ENCODE data around the gene AADAT.

Gene AADAT

DNA sequence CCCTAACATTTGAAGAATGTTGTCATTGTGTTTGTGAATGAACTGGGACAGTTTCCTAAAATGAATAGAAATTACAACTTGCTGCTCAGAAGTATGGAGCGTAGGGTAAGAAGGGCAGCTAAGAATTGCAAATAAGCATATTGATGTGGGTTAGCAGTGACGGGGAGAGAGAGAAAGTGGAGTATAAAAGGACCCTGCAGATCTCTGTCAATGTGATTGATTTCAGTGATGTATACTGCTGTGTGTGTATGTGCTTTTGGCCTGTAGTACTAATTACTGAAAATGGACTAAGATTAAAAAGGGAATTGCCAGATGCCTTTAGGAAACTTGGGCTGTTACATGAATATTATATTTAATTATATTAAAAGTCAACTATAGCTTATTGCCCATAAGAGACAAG is 55.8 kb downstream of the AADAT start:
- no peak for DNase-seq (ENCODE audit: low spot score)

DNA sequence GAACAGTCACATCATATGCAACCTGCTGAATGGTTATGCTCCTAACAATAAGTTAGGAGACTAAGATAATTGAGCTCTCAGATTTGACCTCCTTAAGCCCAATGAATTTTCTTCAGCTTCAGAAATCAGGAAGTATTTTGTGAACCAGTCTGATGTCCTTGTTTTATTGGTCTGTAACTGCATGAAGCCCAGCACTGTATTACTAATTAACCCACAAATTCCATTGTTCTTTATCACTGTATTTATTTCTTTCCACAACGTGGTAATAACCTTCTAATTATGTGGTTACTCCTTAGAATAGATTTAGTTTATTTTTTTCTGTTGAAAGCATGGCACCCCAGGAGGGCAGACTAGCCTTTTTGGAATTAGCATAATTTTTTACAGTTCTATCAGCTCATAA is 59.6 kb downstream of the AADAT start:
- no peak for DNase-seq (ENCODE audit: low spot score)

DNA sequence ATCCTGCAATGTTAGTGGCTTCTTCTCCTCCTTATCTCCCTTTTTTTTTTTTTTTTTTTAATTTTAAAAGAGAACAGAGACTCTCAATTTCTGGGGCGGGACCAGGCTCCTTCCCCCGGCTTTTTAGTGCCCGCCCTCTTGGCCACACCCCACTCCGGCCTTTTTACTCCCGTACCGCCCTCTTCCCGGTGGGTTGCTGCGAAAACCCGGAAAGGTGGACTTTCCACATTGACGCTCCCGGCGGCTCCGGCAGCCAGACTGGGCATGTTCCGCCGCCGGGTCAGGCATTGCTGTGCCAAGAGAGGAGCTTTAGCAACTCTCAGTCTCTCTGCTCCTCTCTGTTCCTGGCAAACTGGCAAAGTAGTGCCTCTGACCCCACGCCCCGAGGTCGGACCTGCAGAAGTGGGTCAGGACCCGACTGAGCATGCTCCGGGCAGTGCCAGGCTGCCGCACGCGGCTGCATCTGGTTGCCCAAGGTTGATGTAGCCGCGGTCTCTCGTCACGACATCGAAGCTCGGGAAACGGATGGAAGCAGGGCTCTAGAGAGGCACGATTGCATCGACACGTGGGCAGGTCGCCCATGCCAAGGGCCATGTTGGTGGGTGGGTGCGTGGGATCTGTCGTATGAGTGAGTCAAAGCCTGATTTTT is 62.5 kb downstream of the AADAT start:
- DNase-seq (ENCODE audit: low spot score) = peak; percentile 65

DNA sequence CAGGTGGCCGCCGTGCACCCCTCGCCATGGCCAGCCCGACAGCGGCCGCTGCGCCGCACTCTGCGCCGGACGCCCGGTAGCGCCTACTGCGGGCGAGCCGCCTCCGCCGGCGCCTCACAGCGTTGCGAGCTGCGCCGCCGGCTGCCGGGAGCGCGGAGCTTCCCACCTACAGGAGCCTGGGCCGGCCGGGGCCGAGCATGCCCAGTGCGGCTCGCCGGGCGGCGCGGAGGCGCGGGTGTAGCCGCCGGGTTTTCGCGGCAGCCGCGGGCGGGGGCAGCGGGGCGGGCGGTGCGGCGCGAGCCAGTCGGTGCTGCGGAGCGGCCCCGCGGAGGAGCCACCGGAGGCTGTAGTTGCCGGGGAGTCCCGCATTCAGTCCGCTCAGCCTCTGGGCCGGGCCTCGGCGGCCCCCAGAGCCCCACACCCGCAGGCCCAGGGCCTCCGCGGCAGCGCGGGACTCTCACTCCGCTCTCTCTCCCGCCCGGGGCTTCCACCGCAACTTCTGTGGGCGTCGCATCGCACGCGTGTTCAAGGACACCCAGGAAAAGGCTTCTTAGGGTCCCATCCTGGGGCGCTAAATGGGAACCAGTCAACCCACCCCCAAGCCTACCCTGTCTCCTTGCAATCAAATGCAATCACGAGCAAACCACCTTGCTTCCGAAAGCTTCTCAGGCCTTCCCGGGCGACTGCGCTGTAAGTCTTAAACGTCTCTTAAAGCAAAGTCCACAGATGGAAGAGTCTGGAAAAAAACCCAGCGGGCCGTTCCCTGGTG is 63.3 kb downstream of the AADAT start, which contains the start of gene MFAP3L:
TSS of gene MFAP3L (minus strand) at position 143 of the 769 bp plus-strand sequence. CDS start 20,518 bp downstream, outside the sequence.
- DNase-seq (ENCODE audit: low spot score) = no peak

DNA sequence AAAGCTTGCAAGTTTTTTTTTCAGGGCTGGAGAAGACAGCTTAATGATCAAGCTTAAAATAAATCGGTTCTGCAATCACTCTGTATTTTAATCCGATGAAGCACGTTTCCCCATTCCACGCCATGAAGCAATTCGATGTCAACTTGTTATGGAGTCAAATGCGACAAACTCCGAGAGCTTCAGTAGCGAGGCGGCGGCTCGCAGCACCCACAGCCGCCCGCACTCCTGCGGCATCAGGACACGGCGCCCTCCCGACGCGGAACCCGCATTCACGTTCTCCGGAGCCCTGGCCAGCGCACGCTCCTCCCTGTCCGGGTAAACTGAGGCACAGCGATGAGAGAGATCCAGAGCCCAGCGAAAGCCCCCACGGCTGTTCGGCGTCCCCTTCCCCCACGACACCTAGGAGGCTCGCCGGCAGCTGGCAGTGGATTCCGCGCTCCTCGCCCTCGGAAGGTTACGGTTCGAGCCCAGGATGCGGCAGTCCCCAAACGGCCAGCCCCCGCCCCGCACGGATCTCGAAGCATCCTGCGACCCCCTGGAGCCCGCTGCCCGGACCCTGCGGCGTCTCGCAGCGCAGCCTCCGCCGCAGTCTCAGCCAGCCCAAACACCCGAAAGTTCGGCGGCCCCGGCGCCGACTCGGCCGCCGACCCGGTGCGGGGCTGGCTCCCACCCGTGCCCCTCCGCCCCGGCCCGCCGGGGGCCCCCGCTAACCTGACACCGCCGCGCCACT is 64.1 kb downstream of the AADAT start:
- DNase-seq (ENCODE audit: low spot score) = no peak

DNA sequence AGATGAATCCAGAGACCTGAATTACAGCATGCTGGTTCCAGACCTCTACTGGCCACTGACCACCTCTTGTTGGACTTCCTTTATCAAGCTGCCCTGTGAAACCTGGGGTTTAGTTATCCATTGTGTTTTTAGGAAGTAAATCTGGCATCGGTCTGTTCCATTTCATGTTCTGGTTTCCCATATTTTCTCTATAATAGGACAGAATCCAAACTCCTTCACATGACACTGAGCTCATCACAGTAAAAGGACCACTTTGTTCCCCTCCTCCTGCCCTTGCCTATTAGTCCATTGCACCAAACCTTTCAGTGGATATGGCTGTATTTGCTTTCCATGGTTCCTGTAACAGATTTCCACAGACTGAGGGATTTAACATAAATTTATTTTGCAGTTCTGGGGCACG is 67.5 kb downstream of the AADAT start:
- DNase-seq (ENCODE audit: low spot score) = no peak

DNA sequence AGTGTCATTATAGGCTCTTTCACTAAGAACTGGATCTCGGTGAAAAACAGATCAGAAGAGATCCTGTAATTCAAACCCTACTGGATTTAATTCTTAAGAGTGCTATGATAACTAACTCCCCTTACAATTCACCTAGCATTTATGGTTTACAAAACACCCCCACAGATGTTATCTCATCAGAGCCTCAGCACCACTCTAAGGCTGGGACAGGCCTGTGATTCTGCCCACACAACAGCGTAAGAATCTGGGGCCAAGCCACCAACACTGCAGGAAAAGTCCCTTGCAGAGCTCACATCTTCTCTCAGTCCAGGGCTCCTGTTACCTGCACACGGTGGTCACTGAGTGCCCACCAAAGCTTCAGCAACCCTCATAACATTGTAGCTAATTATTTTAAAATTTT is 72.5 kb downstream of the AADAT start:
- no peak for DNase-seq (ENCODE audit: low spot score)

DNA sequence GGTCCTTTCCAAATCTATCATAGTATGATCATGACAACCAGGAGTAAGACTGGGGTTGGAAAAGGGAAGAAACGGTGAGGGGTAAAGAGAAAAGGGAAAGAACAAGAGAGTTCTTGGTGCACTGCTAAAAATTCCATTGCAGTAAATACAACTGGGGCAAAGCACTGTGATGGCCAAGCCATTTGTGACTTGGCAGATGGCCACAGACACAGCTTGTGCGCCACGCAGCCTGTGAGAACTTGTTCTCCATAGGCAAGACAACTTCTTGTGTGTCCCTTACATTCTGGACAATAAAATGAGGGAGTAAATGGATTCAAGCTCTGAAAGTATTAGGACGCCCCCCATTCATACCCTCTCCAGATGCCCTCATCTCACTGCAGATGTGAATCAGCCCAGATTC is 74.5 kb downstream of the AADAT start:
- no peak for DNase-seq (ENCODE audit: low spot score)

DNA sequence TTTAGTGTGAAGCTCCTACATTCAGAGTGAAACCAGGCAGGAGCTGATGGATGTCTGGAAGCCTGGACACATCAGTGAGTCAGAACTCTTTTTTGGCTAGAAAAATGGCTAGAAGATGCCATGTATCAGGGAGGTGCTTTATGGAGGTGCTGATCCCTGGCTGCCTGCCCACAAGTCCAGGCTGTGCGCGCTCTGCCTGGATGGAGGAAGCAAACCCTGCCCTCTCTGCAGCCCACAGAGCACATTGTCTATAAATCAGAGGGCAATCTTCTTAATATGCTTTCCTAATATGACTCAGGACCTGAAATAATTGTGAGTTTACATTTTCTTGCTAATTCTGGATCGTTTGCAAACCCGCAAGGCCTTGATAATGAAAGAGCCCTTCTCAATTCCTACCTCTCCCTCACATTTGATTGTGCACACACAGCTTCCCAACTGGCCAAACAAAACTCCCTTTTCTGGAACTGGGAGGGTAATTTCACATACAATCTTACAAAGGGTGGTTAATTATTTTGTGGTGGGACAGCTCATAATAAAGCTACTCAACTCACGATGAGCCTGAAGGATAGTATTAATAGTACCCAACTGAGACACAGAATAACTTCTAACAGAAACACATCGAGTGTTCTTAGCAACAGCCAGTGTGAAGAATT is 75.3 kb downstream of the AADAT start:
- DNase-seq (ENCODE audit: low spot score) = no peak

DNA sequence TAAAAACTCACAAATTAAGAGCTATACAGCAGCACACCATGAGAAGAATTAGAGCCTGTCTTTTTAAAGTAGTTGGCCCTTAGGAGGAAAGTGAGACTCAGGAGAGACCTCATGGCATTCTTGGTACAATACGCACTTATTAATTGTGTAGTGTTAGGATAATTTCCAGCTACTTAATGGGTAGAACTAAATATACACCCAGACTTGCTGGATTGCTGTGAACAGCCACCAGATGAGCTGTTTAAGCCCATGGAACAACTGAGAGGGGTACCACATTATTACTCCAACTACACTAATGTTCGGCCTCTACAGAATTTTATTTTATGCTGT is 77.2 kb downstream of the AADAT start:
- no peak for DNase-seq (ENCODE audit: low spot score)

DNA sequence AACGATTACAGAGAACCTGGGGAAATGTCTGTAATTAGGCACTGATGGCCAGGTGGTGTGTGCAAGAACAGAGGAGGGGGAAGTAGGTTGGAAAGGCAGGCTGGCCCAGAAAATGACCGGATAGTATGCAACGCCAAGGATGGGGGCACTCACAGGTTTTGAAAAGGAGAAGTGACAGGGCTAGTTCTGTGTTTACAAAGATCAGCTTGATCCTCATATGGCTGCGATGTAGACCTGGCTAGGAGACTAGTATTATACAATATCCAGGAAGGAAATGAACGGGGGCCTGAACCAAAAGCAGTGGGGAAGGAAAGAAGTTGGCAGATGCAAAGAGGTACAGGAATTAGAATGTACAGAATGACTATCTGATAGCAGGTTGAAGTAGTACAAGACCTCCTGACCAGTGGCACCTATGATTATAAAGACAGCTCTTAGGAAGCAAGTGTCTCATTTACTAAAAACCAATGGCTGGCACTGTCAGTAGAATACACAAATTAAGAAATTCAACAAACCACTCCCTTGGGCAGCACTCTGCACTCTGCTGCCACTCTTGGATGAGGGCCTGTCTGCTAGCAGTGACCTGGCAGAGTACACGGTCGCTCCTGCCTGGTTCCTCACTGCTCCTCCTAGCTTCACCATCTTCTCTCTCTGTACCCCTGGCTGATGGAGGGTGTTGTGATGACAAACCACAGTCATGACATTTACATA is 77.7 kb downstream of the AADAT start:
- DNase-seq (ENCODE audit: low spot score) = no peak

Measured in NAMALWA (cell line).